NK-92 (cell line): Measurements from ENCODE around the gene RNF44.

Source experiments
- DNase-seq: peaks from one replicate; lab custom pipeline; 2025; ENCODE audit not compliant: unreplicated experiment; lab: John Stamatoyannopoulos, UW

RNF44 gene

DNA sequence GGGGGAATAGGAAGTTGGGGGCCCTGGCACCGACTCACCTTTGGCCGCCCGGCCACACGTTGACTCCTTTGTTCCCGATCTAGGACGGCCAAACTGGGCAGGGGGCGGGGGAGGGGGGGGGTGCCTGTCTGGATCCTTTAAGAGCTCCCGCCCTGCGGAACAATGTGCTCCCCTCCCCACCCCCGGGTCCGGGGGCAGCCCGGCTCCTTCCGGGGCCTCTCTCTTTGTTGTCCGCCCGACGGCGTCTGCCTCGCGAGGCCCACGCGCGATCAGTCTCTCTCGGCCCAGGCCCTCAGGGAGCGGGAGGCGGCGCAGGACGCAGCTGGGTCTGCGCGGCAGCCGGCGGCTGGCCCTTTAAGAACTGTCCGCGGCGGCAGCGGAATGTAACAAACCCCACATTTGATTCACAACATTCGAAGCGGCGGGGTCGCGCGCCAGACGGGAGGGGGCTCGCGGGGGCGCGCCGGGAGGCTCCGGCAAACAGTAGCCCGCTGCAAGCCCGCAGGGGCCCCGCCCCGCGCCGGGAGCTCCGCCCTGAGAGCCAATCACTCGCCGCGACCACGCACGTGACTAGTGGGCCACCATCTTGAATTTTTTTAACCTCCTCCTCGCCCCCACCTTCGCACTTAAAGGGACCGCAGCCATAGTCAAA lies at the start of gene RNF44:
TSS of gene RNF44 (minus strand) at position 501 of the 652 bp plus-strand sequence. CDS start 4,930 bp downstream, outside the sequence.
- peak; percentile 83 for DNase-seq

- no peak for DNase-seq
Observed at GRCh38 chr5:176583076-176583475, 45.9 kb upstream of the RNF44 start.

DNA sequence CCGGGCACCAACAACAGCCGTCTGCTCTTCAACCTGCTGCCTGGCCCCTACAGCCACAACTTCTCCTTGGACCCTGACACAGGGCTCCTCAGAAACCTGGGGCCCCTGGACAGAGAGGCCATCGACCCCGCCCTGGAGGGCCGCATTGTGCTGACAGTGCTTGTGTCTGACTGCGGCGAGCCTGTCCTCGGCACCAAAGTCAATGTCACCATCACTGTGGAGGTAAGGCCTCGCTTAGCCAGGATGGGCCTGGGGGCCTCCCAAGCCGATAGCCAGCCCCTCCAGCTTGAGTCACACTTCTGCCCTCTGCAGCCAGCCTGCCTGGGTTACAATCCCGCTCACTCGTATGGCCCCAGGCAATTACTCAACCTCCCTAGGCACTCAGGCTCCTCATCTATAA lies 44.2 kb upstream of the RNF44 start:
- no peak for DNase-seq

DNA sequence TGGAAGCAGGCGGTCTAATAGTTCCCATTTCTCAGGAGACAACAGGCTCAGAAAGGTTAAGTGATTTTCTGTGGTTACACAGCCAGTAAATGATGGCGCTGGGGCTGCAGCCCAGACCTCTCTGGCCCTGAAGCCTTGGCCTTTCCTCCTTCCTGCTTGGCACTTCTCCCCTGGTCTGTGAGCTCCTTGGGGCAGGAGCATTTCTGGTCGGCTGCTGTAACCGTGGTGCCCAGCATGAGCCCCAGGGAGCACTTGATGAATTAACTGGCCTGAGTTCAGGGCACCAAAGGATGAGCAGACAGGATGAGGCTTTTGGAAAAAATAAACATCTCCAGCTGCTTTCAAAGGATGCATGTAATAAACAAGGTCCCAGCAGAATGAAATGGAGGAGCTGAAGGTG lies 42.1 kb upstream of the RNF44 start:
- no peak for DNase-seq

DNA sequence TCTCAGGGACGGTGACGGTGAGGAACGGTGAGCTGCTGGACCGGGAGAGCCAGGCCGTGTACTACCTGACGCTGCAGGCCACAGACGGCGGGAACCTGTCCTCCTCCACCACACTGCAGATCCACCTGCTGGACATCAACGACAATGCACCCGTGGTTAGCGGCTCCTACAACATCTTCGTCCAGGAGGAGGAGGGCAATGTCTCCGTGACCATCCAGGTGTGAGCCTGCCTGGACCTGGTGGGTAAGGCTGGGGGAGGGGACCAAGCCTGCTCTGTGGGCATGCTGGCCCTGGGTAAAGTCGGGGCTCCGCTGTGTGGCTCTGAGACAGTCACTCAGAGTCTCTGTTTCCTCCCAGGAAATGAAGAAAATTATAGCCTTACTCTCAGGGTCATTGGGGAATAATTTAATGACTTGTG lies 41.2 kb upstream of the RNF44 start:
- no peak for DNase-seq

DNA sequence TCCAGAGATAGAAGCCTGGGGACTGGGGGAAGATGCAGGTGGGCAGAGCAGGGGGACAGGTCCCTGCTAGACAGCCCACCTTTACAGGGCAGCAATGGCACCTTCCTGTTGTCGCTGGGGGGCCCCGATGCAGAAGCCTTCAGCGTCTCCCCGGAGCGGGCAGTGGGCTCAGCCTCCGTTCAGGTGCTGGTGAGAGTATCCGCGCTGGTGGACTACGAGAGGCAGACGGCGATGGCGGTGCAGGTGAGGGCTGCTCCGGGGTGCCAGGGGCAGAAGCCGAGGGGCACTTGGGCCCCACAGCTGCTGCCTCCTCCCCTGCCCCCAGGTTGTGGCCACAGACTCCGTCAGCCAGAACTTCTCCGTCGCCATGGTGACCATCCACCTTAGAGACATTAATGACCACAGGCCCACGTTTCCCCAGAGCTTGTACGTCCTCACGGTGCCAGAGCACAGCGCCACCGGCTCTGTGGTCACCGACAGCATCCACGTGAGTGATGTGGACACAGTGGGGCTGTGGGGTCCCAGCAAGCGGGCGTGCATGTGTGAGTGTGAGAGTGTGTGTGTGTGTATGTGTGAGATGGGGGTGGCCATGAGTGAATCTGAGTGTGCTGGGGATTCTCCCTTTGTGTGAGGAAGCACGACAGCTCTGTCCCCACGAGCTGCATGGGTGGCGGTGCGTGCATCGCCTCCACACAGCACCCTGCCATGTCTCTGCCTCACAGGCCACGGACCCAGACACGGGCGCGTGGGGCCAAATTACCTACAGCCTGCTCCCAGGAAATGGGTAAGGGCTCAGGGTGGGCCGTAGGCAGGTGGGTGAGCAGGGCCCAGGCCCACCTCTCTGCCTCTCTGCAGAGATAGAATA lies 40.3 kb upstream of the RNF44 start:
- no peak for DNase-seq

DNA sequence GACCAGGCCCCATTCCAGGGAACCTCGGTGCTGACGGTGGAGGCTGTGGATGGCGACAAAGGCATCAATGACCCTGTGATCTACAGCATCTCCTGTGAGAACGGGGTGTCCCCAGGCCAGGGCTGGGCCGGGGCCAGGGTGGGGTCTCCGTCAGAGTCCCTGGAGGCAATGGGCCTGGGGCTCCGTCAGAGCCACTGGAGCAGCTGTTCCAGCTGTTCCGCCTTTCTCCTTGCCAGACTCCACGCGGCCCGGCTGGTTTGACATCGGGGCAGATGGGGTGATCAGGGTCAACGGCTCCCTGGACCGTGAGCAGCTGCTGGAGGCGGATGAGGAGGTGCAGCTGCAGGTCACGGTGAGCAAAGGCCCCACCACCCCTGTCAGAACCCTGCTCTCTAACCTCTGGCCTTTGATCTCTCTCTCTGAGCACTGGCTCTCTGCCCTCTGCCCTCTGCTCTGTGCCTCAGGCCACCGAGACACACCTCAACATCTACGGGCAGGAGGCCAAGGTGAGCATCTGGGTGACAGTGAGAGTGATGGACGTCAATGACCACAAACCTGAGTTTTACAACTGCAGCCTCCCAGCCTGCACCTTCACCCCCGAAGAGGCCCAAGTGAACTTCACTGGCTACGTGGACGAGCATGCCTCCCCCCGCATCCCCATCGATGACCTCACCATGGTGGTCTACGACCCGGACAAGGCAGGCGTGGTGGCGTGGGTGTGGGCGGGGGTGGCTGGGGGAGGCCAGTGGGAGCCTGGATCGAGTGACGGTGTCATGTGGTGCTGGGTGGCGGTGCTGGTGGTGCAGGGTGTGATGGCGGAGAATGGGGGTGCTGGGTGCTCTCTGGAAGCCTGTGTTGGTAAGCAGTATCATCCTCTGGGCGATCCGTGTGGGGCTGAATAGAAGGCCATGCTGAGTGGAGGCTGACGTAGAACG lies 38.6 kb upstream of the RNF44 start:
- no peak for DNase-seq

DNA sequence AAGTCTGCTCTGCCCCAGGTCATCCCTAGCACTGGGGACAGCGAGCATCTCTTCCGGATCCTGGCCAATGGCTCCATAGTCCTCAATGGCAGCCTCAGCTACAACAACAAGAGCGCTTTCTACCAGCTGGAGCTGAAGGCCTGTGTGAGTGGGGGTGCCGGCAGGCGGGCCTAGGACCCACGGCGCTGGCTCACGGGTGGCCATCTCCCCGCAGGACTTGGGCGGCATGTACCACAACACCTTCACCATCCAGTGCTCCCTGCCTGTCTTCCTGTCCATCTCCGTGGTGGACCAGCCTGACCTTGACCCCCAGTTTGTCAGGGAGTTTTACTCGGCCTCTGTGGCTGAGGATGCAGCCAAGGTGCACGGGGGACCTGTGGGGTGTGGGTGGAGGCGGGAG lies 37.9 kb upstream of the RNF44 start:
- DNase-seq = no peak

- no peak for DNase-seq
Observed at GRCh38 chr5:176574297-176574591, 37.0 kb upstream of the RNF44 start.

GRCh38 chr5:176573564-176574296 lies 36.5 kb upstream of the RNF44 start:
- no peak for DNase-seq

DNA sequence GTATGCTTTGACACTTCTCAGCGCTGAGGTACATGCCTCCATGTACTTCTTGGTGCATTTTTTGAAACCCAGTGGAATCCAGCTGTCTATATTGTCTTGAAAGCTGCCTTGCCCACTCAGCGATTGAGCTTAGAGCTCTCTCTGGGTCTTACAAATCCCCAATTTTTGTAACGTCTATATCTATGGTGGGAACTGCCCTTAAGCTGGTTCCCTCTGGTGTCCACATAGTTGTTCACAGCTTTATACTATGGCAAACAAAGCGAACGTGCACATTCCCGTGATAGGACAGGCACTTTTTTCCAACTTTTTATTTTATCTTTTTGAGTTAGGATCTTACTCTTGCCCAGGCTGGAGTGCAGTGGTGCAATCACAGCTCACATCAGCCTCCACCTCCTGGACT lies 32.8 kb upstream of the RNF44 start:
- DNase-seq = no peak

- no peak for DNase-seq
Observed at GRCh38 chr5:176568657-176569056, 31.5 kb upstream of the RNF44 start.

DNA sequence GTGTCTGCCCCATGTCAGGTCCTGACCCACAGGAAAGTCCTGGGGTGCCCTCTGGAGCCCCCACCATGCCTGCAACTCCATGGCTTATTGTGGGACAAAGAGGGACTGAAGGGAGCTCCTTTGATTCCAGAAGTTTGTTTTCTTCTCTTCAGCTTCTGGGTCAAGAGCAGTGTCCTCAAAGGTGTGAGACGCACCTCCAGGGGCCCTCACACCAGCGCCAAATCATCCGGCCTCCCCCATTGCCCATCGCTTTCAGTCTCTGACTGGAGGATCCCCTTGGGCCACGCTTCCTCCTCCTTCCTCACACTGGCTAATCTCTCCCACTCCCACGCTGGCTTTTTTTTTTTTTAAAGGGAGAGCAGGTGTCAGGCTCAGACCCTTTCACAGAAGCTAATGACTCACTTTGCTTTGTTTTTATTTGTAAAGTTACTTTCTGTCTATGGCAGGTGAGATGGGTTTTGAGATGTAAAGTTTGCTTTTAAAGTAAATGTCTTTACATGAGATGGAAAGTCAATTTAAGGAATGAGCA lies 28.6 kb upstream of the RNF44 start:
- no peak for DNase-seq

DNA sequence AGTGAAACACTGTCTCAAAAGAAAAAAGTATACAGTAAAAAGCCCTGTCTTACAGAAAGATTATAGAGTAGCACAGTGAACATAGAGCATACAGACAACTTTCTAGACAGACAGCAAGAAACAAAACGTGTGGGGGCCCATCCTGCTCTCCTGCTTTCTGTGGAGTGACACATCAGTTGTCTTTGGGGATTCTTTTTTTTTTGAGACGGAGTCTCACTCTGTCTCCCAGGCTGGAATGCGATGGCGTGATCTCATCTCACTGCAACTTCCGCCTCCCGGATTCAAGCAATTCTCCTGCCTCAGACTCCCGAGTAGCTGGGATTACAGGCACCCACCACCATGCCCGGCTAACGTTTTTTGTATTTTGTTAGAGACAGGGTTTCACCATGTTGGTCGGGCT lies 26.8 kb upstream of the RNF44 start:
- DNase-seq = no peak

GRCh38 chr5:176562189-176562588 lies 25.0 kb upstream of the RNF44 start:
- DNase-seq = no peak

- no peak for DNase-seq
Observed at GRCh38 chr5:176561259-176561658, 24.1 kb upstream of the RNF44 start.

- no peak for DNase-seq
Observed at GRCh38 chr5:176560364-176560763, 23.2 kb upstream of the RNF44 start.

GRCh38 chr5:176559683-176560082 lies 22.5 kb upstream of the RNF44 start:
- DNase-seq = no peak

- DNase-seq = no peak
Observed at GRCh38 chr5:176557846-176558245, 20.6 kb upstream of the RNF44 start.

DNA sequence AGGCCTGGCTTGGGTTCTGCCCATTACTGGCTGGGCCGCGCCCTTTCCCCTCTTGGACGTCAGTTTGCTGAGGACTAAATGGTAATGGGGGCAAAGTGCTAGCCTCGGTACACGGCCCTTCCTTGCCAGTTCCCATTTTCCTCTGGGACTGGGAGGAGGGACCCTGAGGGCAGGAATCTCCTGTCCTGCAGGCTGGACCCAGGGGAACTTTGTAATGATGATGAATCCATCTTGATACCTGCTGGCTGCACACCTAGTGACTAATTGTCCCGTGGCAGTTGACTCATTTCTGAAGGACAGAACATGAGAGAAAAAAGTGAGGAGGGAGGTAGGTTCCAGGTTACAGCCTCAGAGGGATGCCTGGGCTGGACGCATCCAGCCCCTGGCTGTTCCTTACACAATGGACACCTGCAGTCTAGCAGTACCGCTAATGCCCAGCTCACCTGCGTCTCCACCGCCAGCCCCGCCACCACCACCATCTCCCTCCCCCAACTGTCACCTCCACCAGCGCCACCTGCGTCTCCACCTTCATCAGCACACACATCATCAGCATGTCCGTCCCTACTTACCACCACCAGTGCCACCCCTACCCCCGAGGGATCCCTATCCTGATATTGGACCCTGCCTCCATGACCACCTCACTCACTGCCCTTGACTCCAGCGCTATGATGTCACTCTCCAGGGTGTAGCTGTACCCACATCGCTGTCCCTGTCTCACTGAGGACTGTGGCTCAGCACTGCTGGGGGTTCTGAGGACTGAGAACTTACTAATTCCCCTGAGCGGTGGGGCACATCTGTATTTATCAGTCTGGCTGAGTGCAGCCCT lies 16.3 kb upstream of the RNF44 start:
- DNase-seq = no peak
